Measurements from ENCODE around the gene SOX2.
"Not testable (repeated sequence)": the region's sequence is repeated elsewhere in the genome, so short reads cannot be mapped to it uniquely, and the experiment has no call there.

SOX2 gene

GRCh38 chr3:181724192-181724965 is 12.7 kb downstream of the SOX2 start:
- DNase-seq = no peak

GRCh38 chr3:181725131-181725731 is 13.5 kb downstream of the SOX2 start:
- no peak for DNase-seq

GRCh38 chr3:181725830-181726229 is 14.1 kb downstream of the SOX2 start:
- DNase-seq = no peak

- no peak for DNase-seq
Observed at GRCh38 chr3:181726351-181727330, 14.9 kb downstream of the SOX2 start.

GRCh38 chr3:181727341-181728032 is 15.8 kb downstream of the SOX2 start:
- DNase-seq = no peak

GRCh38 chr3:181728470-181729340 is 17.0 kb downstream of the SOX2 start:
- DNase-seq = no peak

- DNase-seq = no peak
Observed at GRCh38 chr3:181729341-181729869, 17.7 kb downstream of the SOX2 start.

GRCh38 chr3:181730316-181730715 is 18.6 kb downstream of the SOX2 start:
- no peak for DNase-seq

- no peak for DNase-seq
Observed at GRCh38 chr3:181730934-181731333, 19.2 kb downstream of the SOX2 start.

GRCh38 chr3:181735911-181736310 is 24.2 kb downstream of the SOX2 start:
- DNase-seq = no peak

- no peak for DNase-seq
Observed at GRCh38 chr3:181738551-181738950, 26.8 kb downstream of the SOX2 start.

- DNase-seq = no peak
Observed at GRCh38 chr3:181739628-181740027, 27.9 kb downstream of the SOX2 start.

- no peak for DNase-seq
Observed at GRCh38 chr3:181741417-181741816, 29.7 kb downstream of the SOX2 start.

- no peak for DNase-seq
Observed at GRCh38 chr3:181752202-181752671, 40.5 kb downstream of the SOX2 start.

- no peak for DNase-seq
Observed at GRCh38 chr3:181753391-181753790, 41.7 kb downstream of the SOX2 start.

- no peak for DNase-seq
Observed at GRCh38 chr3:181755959-181756358, 44.2 kb downstream of the SOX2 start.

- no peak for DNase-seq
Observed at GRCh38 chr3:181756645-181757297, 45.0 kb downstream of the SOX2 start.

- no peak for DNase-seq
Observed at GRCh38 chr3:181757694-181758306, 46.1 kb downstream of the SOX2 start.

GRCh38 chr3:181761906-181762305 is 50.2 kb downstream of the SOX2 start:
- DNase-seq = no peak

- not testable (repeated sequence) for DNase-seq
Observed at GRCh38 chr3:181764033-181764432, 52.3 kb downstream of the SOX2 start.

All from GF-D8 (cell line).